SU-DHL-6 (cell line): ENCODE results near the gene TUBGCP6.
A peak's percentile ranks its signal among the peaks of the same experiment; 100 is the strongest.

Experiments used
- H2AFZ ChIP-seq: fragments of 200-600 bp; sonication (generic); 2 replicates; pipeline ENCODE4 v1.6.1; 2014; ENCODE audit warnings: low read depth, mild to moderate bottlenecking, moderate library complexity, mixed read lengths, antibody characterized with exemption, low read length; ENCODE audit not compliant: severe bottlenecking
- H3F3A ChIP-seq: fragments of 200-600 bp; shearing (Covaris generic); 2 replicates; pipeline ENCODE4 v1.6.0; 2016; ENCODE audit warnings: antibody characterized with exemption, mild to moderate bottlenecking; ENCODE audit not compliant: insufficient read depth
- H3K27ac ChIP-seq: fragments of 200-600 bp; sonication (generic); 2 replicates; pipeline ENCODE4 v1.5.1; 2016; ENCODE audit warnings: low read depth, mild to moderate bottlenecking, low read length, moderate library complexity, mixed read lengths
- H3K27me3 ChIP-seq: fragments of 200-600 bp; sonication (generic), shearing (Covaris generic); 2 replicates; pipeline ENCODE4 v1.6.0; 2014; ENCODE audit warnings: mild to moderate bottlenecking, low read length
- H3K36me3 ChIP-seq: fragments of 200-600 bp; sonication (generic); 2 replicates; pipeline ENCODE4 v1.6.1; 2014; ENCODE audit warnings: mild to moderate bottlenecking, low read length, mixed read lengths
- H3K4me2 ChIP-seq: fragments of 300-600, 200-600 bp; shearing (Covaris generic), sonication (generic); 2 replicates; pipeline ENCODE4 v1.6.0; 2014; ENCODE audit warnings: low read length, low read depth, mild to moderate bottlenecking; ENCODE audit not compliant: poor library complexity, severe bottlenecking
- H3K4me3 ChIP-seq: fragments of 200-600 bp; sonication (generic); 2 replicates; pipeline ENCODE4 v1.5.1; 2014; ENCODE audit warnings: antibody characterized with exemption, low read length, mild to moderate bottlenecking, mixed read lengths; ENCODE audit not compliant: insufficient read depth, poor library complexity, severe bottlenecking
- H3K79me2 ChIP-seq: fragments of 200-600 bp; sonication (generic); 2 replicates; pipeline ENCODE4 v1.6.1; 2014; ENCODE audit warnings: mild to moderate bottlenecking, low read length, moderate library complexity; ENCODE audit not compliant: insufficient read depth
- H3K9ac ChIP-seq: fragments of 200-600 bp; sonication (generic); 2 replicates; pipeline ENCODE4 v1.7.0; 2014; ENCODE audit warnings: mild to moderate bottlenecking, low read length
- H3K9me2 ChIP-seq: fragments of 200-600 bp; sonication (generic); replicated peaks from 2 replicates; pipeline ENCODE4 v1.6.1; 2014; ENCODE audit warnings: low read length; ENCODE audit not compliant: insufficient read depth
- H3K9me3 ChIP-seq: fragments of 200-600 bp; sonication (generic); 2 replicates; pipeline ENCODE4 v1.6.1; 2014; ENCODE audit warnings: low read length, mixed read lengths; ENCODE audit not compliant: insufficient read depth
- H4K20me1 ChIP-seq: fragments of 200-600 bp; sonication (generic); 2 replicates; pipeline ENCODE4 v1.6.1; 2014; ENCODE audit warnings: low read depth, mild to moderate bottlenecking, antibody characterized with exemption, low read length, moderate library complexity, mixed read lengths
- CTCF ChIP-seq: fragments of 200-600 bp; sonication (generic); IDR thresholded peaks from one replicate; pipeline ENCODE4 v1.5.1; 2017; ENCODE audit warnings: antibody characterized with exemption, mild to moderate bottlenecking, low read length, moderate library complexity; ENCODE audit not compliant: insufficient read depth, poor library complexity, severe bottlenecking
- EZH2phosphoT487 ChIP-seq: fragments of 200-600 bp; sonication (generic), shearing (Covaris generic); conservative IDR thresholded peaks from 2 replicates; pipeline ENCODE4 v1.6.1; 2018; ENCODE audit warnings: mild to moderate bottlenecking, antibody characterized with exemption, low read length, moderate library complexity, mixed read lengths

Gene TUBGCP6

GRCh38 chr22:50202130-50202666 lies 42.6 kb downstream of the TUBGCP6 start:
- H3K27ac ChIP-seq: peak overlapping the region; percentile 77
- peak overlapping the region; percentile 95 for H3K9ac ChIP-seq
- TF ChIP-seq CTCF (no peak), EZH2phosphoT487 (no peak)
- H3F3A ChIP-seq: peaks cover 21% of the 10 kb centered on the region
- H3K36me3 ChIP-seq: peaks cover 12% of the 10 kb centered on the region; the same call in 1 of the 2 replicates
- H2AFZ ChIP-seq: no peak overlapping the region
- no peaks in the 10 kb centered on the region for H3K27me3 ChIP-seq
- H3K9me3 ChIP-seq: no peaks in the 10 kb centered on the region
- no peaks in the 10 kb centered on the region for H4K20me1 ChIP-seq
- peaks cover 36% of the 10 kb centered on the region for H3K79me2 ChIP-seq
- peak overlapping the region; percentile 89 for H3K4me2 ChIP-seq
- peak overlapping the region; percentile 97 for H3K4me3 ChIP-seq
- no peaks in the 10 kb centered on the region for H3K9me2 ChIP-seq

GRCh38 chr22:50201191-50202129 lies 43.4 kb downstream of the TUBGCP6 start:
- peak overlapping the region; percentile 89 for H3K4me2 ChIP-seq
- no peaks in the 10 kb centered on the region for H4K20me1 ChIP-seq
- peaks cover 36% of the 10 kb centered on the region for H3K79me2 ChIP-seq
- H3K36me3 ChIP-seq: peaks cover 12% of the 10 kb centered on the region; the same call in 1 of the 2 replicates
- peak overlapping the region; percentile 95 for H3K9ac ChIP-seq
- peak overlapping the region; percentile 77 for H3K27ac ChIP-seq
- TF ChIP-seq EZH2phosphoT487 (no peak), CTCF (no peak)
- no peaks in the 10 kb centered on the region for H3K9me3 ChIP-seq
- peaks cover 21% of the 10 kb centered on the region for H3F3A ChIP-seq
- no peaks in the 10 kb centered on the region for H3K27me3 ChIP-seq
- no peaks in the 10 kb centered on the region for H3K9me2 ChIP-seq
- no peak overlapping the region for H2AFZ ChIP-seq
- peak overlapping the region; percentile 97 for H3K4me3 ChIP-seq

- no peaks in the 10 kb centered on the region for H3K9me3 ChIP-seq
- H3K9me2 ChIP-seq: no peaks in the 10 kb centered on the region
- H3K9ac ChIP-seq: peak within 1 kb of the TSS; percentile 95
- no peaks in the 10 kb centered on the region for H3K27me3 ChIP-seq
- H3K79me2 ChIP-seq: peaks cover 36% of the 10 kb centered on the region
- H2AFZ ChIP-seq: no peak within 1 kb of the TSS
- peaks cover 21% of the 10 kb centered on the region for H3F3A ChIP-seq
- H4K20me1 ChIP-seq: no peaks in the 10 kb centered on the region
- H3K4me3 ChIP-seq: peak within 1 kb of the TSS; percentile 97
- H3K4me2 ChIP-seq: peak within 1 kb of the TSS; percentile 89
- TF ChIP-seq EZH2phosphoT487 (no peak), CTCF (no peak)
- H3K27ac ChIP-seq: peak within 1 kb of the TSS; percentile 81
- peaks cover 12% of the 10 kb centered on the region; the same call in 1 of the 2 replicates for H3K36me3 ChIP-seq
These were observed 44.2 kb downstream of the TUBGCP6 start, which contains the start of gene SELENOO for GRCh38 chr22:50200461-50201190. SELENOO (plus strand) TSS chr22:50201011; CDS start chr22:50201037, 26 bp downstream.
